IPS DF 4.7 (cell line): Measurements from ENCODE around the gene MYL3.
"Not testable (repeated sequence)": the region's sequence is repeated elsewhere in the genome, so short reads cannot be mapped to it uniquely, and the experiment has no call there.

ENCODE experiments used
- DNase-seq: peaks from one replicate; pipeline ENCODE4 v3.0.0-alpha.2; 2013; ENCODE audit warnings: low spot score; ENCODE audit errors: extremely low read depth

The MYL3 gene

DNA sequence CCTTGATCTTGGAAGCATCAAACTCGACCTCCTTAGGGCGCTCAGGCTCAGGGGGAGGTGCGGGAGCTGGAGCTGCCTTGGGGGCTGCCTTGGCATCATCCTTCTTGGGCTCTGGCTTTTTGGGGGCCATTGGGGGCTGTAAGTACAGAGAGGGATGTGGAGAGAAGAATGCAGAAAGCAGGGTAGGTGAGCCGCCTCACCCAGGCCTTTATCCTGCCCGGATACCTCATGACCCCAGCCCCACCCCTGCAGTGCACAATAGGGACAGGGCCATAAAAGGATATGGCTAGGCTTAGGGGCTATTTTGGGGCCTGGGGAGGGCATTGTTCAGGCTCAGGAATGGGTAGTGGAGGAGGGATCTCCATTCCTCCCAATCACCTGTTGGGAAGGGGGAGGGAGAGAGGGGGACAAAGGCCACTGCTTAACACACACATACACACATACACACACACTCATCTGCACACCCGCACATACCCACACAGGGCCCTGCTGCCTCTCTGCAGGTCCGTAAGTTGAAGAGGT, at the start of gene MYL3:
Gene MYL3, minus strand, starts transcription at position 184 of the 522 bp plus-strand sequence. Its CDS starts 54 bp downstream, at position 130.
- DNase-seq, result no peak

DNA sequence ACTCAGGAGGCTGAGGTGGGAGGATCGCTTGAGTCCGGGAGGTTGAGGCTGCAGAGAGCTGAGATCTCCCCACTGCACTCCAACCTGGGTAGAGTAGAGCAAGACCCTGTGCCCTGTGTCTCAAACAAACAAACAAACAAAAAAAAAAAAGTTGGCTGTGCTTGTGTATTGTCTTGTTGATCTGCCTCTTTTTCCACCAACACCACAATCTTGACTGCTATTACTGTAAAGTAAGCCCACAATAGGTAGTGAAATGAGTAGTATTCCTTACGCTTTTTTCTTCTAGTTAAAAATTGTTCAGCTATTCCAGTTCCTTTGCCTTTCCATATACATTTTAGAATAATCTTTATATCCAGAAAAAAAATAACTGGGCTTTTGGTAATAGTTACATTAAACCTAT, 49.7 kb upstream of the MYL3 start:
- DNase-seq, result no peak

DNA sequence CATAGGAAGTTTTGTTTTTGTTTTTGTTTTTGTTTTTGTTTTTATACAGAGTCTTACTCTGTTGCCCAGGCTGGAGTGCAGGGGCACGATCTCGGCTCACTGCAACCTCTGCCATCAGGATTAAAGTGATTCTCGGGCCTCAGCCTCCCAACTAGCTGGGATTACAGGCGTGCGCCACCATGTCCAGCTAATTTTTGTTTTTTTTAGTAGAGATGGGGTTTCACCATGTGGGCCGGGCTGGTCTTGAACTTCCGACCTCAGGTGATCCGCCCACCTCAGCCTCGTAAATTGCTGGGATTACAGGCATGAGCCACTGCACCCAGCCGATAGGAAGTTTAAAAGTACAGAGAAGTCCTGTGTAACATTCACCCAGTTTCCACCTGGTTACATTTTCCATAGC, 47.7 kb upstream of the MYL3 start:
- DNase-seq, result not testable (repeated sequence)

DNA sequence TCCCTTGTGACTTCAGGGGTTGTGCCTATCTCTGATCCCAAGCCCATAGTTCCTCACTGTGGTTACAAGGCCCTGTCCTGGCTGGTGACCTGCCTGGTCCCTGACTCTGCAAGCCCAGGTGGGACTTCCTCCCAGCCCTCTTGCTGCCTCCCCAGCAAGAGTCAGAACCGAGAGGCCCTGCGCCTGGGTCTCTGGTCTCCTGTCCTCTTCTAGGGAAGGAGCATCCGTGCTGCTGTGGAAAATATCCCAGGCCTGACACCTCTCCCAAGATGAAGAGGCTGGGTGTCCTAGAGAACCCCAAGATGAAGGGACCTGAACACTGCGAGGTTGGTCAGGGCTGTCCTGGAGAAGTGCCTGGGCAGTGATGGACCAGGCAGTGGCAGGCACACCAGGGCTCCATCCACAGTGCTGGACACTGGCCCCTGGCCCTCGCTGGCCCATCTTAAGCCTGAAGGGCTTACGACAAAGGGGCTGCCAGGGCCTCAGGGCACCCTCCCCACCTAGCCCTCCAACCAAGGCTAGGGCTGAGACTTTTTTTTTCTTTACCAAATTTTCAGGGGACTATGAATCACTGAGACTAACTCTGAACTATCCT, 47.0 kb upstream of the MYL3 start:
- no peak for DNase-seq

DNA sequence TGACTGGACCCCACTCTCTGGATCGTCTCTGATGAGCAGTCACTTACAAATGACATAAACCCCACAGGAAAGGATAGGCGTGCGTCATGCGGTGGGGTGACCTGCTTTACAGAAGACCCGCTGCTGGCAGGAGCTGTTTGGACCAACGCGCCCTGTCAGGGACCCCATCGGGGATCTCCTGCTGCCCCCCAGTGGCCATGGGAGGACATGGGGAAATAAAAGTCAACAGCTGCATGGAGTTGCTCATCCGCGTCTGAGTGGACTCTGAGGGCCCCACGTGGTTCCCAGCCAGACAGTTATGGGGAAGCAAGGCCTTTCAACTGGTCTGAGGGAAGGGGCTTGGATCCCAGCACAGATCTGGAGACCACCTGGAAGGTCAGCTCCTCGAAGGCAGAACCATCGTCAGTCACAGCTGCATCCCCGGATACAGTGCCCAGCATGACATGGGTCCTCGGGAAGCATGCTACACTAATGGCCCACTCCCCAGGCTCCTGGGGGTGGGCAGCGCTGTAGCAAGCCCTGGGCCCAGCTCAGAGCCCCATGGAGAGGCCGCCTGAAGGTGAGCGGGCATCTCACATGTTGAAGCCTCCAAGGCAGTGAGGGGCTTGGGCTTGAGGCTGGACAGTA, 46.4 kb upstream of the MYL3 start:
- DNase-seq, result no peak

DNA sequence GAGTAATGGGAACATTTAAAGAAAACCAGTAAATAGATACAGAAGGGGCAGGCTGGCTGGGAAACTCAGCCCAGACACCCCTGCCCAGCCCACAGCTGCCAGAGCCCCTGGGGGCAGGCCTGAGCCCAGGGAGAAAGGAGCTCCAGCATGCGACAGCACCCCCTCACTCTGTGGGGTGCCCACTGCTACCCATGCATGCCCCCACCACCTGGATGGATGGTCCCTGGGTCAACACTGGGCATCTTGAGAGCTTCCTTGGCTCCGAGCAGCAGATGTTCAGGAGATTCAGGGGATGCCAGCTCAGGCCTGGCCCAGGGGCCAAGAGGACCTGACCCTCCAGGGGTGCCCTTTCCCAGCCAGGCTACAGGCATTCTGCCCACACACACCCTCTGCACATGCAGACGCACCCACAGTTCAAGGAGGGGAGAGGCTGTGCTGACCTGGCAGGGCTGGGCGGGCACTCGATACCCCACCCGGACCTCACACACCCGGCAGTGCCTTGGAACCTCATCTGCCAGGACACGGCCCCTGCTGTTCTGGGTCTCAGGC, 45.8 kb upstream of the MYL3 start:
- no peak for DNase-seq

DNA sequence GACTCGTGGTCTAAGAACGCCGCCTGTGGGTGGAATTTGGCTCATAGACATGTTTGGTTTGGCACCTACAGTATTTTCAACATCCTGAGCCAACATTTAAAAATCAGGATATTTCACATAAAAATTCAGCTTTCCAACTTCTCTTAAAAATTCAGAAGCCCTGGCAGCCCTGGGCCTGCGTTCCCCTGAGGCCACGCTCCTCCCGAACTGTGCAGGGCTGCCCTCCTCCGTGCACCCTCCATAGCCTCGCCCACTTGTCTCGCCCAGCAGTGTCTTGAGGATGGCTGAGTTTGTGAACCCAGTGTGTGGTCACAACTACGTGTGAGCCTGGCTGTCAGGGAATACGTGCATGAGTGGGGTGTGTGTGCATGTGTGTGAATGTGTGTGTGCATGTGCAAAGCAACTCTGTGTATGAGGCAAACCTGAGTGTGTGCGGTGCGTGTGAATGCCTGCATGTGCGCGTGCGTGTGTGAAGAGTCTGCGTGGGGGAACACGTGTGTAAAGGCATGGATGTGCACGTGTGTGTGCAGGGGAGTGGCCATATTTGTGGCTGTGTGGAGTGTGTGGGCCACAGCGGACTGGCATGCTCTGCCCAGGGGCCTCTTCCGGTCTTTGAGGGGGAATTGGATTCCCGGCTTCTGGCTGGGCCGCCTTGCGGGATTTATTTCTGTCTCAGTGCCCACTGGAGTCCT, 45.2 kb upstream of the MYL3 start:
- DNase-seq, result no peak

DNA sequence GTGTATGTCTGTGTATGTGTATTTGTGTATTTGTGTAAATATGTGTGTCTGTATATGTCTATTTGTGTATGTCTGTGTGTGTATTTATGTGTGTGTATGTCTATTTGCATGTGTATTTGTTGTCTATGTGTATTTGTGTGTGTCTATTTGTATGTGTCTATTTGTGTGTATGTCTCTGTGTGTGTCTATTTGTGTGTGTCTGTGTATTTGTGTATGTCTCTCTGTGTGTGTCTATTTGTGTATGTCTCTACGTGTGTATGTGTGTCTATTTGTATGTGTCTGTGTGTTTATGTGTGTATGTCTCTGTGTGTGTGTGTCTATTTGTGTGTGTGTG, 44.7 kb upstream of the MYL3 start:
- no peak for DNase-seq

DNA sequence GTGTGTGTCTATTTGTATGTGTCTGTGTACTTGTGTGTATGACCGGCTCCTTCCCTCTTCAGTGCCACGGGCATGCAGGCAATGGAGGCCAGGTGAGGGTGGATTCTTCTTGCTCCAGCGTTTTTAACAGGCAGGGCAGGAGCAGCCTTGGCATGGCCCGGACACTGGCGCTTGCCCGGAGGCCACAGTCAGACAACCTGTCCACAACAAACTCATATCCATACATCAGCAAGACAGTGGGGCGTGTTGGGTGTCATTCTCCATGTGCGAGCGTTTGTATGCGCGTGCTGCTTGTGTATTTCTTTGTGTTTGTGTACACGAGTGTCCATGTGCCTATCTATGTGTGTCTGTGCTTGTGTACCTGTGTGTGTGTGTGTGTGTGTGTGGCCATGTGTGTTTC, 44.0 kb upstream of the MYL3 start:
- DNase-seq, result no peak

DNA sequence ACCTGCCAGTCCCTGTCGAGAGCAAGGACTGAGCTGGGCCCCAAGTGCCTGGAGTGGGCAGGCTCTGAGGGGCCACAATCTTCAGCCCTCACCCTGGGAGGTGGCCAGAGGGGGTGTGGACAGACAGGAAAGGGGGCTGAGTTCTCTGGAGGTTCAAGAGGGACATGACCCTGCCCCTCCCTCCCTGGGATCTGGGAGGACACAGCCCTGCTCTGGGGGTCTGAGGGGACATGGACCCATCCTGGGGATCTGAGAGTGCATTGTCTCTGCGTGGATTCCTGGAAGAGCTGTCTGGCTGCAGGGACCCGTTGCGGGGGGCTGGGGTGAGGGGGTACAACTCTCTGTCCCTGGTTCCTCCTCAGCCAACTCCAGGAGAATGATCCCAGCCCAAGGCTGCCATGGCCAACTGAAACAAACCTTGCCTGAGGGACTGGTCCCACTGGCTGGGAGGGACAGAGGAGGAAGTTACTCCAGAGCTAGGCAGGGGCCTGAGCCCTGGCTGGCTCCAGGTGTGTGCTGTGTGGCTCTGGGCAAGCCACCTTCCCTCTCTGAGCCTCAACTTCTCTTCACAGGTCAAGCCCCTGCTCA, 43.3 kb upstream of the MYL3 start:
- DNase-seq, result no peak

DNA sequence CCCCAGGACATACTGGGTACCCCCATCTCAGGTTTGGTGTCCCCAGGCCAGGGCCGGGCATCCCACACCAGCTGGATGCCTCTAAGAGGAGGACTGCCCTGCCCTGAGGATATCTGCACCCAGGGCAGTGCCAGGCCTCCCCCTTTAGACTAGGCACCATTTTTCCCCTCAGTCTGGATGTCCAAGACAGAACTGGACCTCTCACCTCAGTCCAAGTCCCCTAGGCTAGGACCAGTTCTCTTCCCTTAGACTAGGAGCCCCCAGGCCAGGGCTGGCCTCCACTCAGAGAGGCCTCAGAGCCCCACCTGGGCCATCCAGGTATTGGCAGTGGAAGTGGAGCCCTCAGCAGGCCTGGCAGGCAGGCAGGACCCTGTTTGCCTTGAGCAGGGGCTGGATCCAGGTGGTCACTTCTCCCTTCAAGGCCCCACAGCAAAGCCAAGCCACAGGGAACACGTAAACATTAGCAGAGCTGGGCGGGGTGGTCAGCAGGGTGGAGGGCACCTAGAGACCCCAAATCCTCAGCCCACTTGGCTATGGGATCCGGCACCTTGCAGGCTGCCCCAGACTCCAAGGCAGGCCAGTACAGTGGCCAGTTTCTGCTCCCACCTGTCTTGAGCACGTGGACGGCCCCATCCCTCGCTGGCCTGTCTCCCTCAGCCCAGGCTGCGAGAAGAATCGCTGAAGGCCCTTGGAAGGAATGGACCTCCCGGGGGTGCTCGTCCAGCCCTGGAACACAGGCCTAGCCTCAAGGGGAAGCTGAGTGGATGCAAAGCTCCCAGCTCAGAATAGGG, 42.6 kb upstream of the MYL3 start:
- no peak for DNase-seq

DNA sequence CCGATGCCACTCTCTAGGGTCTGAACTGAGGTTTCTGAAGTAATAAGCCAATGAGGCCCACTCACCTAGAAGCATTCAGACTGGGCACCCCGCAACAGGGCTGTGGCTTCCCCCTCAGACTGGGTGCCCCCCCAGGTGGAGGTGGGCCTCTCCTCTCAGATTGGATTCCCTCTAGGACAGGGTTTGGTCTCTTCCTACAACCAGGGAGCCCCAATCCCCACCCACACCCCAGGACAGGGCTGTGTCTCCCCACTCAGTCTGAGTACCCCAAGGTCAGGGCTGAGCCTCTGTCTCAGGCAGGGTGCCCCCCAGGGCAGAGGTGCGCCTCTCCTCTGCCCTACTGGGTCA, 41.9 kb upstream of the MYL3 start:
- DNase-seq, result no peak

DNA sequence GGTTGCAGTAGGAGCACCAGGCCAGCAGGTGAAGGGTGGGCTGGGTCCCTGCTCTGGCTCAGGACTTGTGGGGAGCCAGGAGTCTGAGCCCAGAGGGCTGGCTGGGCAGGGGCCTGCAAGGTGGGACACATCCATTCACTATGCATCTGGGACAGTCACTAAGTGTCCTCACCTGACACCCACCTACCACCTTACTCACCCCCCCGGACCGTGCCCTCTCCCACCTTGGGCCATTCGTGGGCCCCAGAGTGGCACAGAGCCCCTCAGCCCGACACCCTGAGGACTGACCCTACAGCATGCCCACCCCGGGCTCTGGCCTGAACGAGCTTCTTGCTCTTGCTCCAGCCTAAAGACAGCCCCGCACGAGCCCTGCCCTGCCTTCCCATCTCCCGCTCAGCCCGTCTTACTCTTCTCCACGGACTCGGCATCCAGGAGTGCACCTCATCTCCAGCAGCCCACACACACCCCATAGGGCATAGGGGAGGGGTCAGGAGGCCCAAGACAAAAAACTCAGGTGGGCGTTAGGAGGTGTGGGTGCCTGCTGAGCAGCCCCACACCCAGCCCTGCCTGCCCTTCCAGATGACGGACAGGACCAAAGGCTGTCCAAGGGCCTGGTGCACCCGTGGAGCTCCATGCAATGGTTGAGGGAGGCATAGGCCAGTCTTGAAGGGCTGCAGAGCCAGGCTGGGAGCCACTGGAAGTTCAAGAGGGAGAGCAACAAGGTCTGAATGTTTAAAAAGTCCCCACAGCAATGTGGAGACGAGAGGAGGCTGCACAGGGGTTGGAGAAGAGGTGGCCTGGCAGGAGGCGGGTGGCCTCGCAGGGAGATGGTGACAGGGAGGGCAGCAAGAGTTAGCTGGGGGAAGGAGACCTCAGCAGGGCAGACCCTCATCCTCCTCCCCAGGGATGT, 41.3 kb upstream of the MYL3 start:
- DNase-seq, result no peak

DNA sequence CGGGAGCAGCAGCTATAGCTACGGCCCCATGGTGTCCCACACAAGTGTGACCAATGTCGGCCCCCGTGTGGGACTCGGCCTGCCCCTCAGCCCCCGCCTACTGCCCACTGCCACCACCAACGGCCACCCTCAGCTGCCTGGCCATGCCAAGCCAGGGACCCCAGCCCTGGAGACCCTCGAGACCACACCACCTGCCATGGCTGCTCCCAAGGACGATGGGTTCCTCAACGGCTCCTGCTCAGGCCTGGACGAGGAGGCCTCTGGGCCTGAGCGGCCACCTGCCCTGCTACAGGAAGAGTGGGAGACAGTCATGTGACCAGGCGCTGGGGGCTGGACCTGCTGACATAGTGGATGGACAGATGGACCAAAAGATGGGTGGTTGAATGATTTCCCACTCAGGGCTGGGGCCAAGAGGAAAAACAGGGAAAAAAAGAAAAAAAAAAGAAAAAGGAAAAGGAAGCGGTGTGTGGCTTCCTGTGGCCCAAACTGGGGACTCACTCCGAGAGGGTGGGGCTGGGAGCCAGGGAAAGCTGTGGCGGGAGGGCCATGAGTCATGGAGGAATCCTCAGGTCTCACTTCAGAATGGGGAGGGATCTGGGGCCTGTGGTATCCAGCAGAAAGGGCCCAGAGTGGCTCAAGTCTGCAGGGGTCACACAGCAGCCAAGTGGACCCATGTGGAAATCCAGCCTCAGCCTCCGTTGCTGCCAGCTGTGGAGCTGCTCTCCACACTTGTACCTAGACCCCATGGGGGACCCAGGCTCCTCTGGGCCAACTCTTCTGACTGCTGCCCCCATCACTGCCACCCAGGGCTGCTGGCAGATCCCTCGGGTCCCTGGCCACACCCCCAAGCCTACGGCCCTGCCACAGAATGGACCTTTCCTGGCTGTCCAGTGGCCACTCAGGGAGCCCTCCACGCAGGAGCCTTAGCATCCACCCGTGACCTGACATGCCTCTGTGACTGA, 40.4 kb upstream of the MYL3 start:
- no peak for DNase-seq

DNA sequence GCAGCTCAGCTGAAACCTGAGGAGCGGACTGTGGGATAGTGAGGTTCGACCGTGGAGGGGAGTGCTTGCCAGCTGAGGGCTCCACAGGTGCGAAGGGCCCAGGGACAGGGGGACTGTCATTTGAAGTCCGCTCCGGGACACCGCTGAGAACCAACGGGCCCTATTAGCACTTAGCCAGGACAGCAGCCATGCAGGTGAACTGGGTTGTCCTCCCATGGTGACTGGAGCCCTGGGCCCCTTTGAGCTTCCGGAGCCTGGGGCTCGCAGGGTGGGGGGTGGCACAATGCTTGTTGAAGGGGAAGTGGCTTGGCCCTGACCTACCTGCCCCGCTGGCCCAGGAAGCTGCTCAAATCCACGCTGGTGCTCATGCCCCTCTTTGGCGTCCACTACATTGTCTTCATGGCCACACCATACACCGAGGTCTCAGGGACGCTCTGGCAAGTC, 39.0 kb upstream of the MYL3 start:
- no peak for DNase-seq

DNA sequence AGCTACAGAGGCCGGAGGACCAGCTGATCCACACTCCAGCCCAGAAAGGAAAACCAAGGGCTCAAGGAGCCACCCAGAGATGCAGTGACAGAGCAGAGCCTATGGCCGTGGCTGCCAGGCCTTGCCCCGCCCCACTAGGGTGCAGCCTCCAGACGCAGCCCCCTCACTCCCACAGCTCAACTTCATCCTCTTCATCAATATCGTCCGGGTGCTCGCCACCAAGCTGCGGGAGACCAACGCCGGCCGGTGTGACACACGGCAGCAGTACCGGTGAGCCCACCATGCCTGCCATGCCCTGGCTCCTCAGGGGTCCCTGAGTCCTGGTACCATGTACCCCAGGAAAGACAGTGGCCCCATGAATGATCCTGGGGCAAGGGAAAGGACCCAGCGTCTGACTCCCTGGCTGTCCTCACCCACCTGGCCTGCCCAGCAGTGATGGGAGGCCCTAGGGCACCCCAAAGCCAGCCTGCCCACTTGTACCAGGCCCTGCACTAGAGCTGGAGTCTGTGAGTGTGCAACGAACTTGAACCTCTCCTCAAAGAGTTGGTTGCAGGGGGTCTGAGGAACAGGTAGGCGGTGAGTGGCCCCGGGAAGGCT, 38.4 kb upstream of the MYL3 start:
- no peak for DNase-seq

DNA sequence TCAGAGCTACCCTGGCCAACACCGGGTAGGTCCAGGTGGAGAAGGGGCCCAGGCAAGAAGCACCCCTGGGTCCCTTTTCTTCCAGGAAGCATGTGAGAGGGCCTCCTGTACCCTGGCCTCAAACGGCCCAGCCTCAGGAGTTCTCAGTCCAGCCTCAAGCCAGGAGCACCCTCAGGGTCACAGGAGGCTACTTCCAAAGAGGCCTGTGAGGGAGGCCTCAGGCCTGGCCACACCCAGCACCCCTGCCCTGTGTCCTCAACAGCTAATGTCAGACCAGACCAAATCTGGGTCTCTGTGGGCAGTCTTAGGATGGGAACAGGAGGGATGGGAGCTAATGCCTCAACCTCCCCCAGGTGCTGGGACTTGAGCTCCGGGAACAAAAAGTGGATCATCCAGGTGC, 37.8 kb upstream of the MYL3 start:
- DNase-seq, result no peak

DNA sequence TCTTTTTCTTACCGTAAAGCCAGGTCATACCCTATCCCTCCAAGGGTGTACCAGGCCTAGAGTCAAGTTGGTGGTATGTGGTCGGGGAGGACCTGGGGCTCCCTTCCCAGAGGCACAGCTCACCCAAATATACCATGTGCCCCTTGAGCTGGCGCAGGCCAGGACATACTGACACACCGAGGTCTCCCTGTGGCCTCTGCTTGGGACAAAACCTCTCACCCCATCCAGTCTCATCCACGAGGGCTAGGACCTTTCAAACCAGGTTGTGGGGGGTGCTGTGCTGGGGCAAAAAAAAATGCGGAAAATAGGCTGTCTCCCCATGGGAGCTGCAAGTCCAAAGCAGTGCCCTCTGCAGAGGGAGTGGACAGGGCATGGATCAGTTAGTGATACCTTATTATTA, 37.1 kb upstream of the MYL3 start:
- DNase-seq, result no peak

DNA sequence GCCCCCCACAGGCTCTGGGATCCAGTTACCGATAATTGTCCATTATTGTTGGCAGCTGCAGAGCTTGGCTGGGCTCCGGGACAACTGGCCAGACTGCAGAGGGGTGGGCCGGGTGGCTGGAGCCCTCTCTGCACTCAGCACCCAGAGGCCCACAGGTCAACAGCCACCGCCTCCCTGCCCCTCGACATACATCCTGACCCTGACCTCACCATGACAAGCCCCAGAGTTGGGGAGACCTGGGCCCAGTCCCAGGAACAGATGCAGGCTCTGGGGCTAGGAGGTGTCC, 36.7 kb upstream of the MYL3 start:
- DNase-seq, result no peak
